HuH-7 (cell line): ENCODE data around the gene CEP41.

ENCODE experiments used
- DNase-seq: peaks from one replicate; pipeline ENCODE4 v3.0.0; 2011; ENCODE audit warnings: low spot score

Gene CEP41

DNA sequence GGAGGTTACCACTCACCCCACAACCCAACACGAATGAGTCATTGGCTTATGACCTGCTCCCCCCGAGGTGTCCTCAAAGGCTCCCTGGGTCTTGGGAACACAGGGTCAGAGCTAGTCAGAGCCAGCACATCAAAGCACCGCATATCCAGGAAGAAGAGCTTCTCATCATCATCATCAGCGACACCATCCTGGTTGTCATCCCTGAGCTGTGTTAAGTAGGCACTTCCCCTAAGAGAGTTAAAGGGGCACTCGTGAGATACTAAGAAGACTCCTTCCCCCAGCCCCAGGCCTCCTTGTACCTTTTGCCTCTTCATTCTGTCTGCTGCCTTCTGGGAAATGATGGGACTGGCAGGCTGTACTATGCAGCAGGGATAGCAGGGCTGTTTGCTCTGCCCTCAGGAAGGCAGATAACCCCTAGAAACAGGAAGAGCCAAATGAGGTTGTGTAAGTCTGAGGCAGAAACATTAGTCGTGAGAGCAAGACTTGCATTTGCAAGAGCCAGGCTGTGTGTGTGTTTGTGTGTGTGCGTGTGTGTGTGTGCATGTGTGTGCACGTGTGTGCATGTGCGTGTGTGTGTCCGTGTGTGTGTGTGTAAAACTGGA lies 71.6 kb downstream of the CEP41 start:
- peak; percentile 87 for DNase-seq

DNA sequence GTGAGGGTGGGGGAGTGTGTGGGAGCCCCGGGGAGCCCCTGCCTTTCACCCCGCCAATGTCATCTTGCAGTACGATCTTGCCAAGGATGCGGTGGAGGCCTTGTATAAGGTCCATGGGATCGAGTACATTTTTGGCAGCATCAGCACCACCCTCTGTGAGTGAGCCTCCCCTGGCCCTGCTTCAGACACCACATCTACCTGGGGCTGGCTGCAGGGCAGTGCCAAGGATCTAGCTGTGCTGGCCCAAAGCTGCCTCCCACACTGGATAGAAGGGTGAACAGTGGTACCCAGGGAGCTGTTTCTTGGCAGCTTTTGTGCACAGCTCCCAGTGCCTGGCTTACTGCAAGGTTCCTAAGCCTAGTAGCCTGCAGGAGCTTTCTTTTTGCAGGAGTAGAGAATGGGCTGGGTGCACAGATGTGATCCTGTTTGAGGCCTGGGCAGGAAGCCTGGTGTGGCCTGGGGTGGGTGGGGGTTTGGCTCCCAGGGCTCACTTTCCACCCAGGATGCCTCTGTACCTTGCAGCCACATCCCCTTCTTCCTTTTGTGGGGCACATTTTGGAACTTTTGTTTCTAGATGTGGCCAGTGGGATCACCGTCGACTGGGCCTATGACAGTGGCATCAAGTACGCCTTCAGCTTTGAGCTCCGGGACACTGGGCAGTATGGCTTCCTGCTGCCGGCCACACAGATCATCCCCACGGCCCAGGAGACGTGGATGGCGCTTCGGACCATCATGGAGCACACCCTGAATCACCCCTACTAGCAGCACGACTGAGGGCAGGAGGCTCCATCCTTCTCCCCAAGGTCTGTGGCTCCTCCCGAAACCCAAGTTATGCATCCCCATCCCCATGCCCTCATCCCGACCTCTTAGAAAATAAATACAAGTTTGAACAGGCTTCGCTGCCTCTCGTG lies 72.7 kb downstream of the CEP41 start:
- DNase-seq = no peak

DNA sequence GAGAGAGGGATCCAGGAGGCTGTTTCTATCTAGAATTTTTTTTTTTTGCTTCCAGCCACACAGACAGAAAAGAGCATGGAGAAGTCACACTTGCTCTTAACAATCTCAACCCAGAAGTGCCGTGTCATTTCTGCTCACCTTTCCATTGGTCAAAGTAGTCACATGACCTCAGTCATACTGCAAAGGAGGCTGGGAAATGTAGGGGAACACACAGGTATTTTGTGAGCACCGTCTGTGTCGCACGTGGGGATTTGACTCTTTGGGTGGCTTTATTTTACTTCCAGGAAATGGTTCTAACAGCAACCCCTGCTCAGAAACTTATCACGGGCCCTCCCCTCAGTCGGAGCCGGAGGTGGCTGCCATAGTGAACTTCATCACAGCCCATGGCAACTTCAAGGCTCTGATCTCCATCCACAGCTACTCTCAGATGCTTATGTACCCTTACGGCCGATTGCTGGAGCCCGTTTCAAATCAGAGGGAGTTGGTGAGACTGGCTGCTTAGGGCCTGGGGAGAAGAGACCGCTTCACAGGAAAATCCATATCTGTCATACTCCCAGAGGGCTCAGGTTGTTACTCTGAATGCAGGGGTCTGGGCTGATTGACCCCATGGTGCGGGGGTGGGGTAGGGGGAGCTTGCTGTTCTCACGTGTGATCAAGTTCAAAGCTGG lies 73.6 kb downstream of the CEP41 start:
- DNase-seq = no peak

DNA sequence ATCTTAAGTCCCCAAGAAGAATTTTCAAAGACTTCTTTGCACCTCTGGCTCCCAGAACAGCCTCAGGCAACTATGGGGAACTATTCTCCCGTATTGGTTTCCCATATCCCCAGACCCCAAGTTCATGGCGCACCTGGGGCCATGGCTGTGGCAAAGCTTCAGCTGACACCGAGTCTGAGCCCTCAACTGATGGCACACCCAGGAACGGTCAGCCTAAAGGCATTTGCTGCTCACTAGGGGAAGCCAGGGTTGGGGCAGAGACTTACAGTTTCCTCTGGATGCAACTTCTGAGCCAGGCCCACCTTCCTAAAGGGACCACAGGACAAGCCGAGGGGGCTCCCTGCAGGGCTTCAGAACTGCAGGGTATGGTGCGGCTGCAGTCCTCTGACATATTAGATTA lies 74.3 kb downstream of the CEP41 start:
- no peak for DNase-seq

DNA sequence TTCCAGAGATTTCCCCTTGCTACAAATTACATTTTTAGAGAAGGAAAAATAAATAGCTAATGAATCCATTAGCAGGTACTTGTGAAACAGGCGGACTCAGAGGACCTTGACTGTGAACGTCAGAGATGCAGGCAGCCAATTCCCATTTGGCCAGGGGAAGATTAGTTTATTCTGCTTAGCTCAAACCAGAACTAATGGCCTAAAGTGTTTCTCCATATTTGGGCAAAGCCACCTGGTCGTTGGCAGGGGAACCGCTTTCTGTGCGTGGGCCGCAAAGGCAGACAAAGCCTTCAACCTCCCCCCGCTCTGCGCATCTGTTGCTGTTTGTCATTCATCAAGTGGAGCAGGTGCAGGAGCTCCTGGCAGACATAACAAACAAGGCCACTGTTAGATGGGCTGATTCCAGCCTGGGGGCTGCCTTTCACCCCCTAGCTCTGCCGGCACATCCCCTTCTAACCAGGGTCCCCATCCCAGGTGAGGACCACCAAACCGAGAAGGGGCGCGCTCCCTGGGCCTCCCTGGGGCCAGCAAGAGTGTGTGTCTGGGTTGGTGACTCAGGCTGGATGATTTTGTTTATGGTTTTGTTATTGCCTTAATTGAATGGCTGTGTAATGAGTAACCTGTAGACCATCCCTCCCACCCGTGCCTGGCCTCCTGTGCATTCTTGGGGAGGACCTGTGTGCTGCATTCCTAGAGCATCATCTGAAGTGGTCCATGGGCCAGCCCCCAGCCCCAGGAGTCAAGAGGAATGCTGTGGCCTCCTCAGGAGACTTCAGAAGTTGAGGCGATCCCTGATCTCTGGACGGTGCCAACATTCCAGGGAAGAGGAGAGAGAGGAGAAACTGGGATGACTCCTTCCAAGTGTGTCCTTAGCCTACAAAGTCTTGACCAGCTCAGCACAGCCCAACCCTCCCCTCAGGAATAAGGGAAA lies 75.0 kb downstream of the CEP41 start:
- DNase-seq = no peak

DNA sequence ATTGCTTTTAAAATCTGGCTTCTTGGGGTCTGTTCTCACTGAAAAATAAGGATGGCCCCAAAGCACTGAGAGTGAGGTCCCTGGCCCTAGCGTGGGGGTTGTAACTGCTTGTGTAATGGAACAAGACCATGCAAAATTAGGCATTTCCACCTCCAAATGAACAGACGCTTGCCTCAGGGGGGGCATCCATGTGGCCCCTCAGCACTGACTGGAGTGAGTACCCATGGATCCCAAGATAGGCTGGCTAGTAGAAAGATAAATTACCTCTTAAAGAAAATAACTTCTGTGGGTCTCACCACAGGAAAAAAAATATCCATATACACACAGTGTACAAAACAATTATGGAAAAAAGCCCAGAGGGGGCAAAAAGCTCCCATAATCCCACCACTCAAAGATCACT lies 75.7 kb downstream of the CEP41 start:
- DNase-seq = no peak

DNA sequence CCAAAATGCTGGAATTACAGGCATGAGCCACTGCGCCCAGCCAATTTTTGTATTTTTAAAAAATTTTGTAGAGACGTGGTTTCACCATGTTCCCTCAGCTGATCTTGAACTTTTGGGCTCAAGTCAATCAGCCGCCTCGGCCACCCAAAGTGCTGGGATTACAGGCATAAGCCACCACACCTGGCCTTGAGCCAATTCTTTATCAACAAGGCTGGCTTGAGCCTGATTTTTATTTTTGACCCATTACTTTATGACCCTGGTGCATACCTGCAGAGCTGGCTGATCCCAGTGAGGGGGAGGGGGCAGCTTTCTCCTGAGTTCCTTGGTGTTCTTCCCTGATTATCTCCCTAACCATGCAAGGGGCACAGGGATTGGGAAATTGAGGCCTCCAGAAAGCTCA lies 76.4 kb downstream of the CEP41 start:
- DNase-seq = no peak

DNA sequence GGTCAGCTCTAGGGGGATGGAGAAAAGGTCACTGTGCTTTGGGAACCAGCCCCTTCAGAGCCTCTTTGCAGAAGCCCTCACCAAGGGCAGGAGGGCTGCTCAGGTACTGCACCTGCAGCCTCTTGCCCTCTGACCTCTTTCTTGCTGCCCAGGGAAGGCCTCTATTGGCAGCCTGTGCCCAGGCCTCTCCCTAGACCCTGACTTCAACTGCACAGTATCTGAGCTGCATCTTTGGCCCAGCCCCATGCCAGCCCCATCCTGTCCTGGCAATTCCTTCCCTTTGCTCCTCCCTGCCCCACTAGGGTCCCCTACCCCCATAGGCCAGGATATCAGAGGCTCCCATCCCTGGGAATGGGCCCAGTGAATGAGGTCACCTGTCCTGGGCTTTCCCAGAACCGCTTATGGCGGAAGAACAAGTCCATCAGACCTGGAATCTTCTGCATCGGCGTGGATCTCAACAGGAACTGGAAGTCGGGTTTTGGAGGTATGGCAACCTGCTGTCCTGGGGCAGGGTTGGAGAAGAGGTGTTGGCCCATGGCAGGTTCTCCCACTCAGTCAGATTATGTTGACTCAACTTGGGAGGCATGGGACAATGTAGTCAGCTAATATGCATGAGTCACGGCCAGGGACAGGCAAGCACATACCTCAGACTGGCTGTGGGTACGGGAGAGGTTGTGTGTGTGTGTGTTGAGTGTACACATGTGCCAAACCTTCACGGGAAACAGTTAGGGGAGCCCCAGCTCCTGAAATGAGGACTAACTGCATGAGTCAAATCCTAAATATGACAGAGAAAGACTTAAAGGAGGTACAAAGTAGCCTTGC lies 77.6 kb downstream of the CEP41 start:
- DNase-seq = no peak

DNA sequence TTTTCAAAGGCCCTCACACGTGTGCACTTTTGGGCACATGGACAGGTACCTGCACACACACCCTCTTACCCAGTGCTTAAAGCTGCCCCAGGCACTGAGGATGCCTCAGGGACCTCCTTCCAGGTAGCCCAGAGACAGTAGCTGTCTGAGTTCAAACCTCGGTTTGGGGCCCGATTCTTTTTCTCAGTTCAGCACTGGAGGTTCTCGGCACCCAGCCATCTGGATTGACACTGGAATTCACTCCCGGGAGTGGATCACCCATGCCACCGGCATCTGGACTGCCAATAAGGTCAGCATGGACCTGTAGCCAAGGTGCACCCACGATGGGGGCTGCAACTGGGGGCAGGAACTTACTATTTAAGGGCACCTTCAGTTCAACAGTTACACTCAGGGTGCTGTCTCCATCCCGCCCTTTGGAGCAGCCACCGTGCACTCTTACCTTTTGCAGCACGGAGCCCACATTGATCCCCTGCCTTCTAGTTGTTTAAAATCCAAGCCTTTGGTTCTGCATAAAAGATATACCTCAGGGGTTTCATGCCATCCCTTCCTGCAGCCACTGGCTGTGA lies 78.5 kb downstream of the CEP41 start:
- no peak for DNase-seq

DNA sequence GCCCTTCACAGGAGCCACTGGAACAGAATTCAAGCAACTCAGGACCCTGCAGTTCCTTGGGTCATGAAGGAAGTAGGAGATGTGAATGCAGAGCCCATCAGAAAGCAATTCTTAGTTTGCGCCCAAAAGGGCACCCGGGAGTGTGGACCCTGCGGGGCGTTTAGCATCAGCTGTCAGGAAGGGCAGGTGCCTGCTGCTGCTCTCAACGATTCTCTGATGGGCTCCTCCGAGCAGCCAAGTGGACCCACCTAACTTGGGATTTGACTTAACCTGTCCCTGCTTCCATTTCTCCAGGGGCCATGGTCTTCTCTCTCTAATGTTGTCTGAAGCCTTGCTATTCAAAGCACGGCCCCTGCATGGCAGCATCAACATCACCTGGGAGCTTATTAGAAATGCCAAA lies 79.1 kb downstream of the CEP41 start:
- no peak for DNase-seq

DNA sequence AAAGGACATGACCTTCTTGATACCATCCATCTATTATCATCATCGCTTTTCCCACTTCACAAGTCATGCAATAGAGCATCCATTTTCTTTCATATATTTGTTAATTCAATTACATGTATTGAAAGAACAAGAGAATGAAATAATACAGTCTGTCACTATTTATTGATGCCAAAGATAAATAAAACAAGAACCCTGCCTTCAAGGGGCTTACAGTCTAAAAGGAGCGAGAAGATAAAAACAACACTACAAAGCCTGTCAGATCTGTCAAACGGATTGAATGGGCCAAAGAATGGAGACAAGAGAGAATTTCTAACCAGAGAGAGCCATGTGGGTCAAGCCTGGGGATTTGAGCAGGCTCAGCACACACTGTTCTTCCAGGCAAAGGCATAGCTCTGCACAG lies 80.3 kb downstream of the CEP41 start:
- no peak for DNase-seq

DNA sequence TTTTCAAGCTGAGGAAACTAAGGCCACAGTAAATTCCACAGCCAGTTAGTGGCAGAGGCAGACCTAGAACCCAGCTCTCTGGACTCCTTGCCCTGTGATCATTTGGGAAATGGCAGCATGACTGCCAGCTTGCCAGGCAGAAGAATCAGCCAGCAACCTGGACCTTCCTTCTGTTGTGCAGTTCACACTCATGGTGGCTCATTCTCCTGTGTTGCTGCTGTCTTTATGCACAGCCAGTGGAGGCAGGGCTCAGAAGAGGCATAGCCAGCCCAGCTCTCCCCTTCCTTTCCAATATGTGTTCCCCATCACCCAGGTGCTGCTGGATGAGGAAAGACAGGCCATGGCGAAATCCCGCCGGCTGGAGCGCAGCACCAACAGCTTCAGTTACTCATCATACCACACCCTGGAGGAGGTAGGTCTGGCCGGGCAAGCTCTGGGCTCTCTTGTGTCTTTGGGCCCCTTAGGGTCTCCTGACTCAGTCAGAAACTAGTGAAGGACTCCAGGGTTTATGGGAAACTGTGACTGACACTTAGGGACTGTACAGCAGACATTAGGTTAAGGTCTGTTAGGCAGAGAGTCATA lies 81.4 kb downstream of the CEP41 start:
- no peak for DNase-seq

DNA sequence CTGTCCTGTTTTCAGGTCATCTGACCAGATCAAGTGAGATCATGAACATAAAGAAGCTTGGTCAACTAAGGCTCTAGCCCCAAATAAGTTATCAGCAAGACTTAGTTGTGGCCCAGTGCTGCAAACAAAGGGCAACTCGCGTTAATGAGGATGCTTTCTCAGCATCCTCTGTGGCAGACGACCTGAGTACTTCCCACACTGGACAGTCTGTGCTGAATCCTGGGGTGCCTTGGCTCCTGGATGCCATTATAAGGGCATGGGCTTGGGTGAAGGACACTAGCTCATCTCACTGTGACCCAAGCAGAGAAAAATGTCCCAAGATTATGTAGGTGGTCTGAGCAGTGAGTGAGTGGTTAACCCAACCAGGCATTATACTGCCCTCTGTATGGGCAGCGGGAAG lies 82.3 kb downstream of the CEP41 start:
- DNase-seq = no peak

DNA sequence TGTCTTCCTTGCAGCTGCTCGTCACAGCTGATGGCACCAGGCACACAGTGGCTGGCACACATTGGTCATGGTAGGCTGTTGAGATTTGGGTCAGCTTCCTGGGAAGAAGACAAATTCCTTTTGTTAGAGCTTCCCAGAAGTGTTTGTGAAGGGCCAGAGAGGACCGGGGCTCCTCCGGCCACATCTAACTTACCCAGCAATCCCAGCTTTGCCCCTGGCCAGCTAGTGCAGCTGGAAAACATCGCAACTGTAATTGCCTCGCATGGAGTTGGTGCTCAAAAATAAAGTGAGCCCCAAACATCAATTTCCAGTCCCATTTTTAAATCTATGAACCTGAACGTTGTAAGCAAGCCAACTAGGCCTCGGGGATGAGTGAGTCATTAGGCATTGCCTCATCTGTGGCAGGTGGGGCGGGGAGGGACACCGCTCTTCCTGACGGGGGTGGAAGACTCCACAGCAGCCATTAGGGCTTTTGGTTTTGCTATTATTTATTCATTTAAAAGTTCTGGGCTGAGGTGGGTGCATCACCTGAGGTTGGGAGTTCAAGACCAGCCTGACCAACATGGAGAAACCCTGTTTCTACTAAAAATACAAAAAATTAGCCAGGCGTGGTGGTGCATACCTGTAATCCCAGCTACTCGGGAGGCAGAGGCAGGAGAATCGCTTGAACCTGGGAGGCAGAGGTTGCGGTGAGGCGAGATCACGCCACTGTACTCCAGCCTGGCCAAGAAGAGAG lies 83.8 kb downstream of the CEP41 start:
- DNase-seq = no peak

DNA sequence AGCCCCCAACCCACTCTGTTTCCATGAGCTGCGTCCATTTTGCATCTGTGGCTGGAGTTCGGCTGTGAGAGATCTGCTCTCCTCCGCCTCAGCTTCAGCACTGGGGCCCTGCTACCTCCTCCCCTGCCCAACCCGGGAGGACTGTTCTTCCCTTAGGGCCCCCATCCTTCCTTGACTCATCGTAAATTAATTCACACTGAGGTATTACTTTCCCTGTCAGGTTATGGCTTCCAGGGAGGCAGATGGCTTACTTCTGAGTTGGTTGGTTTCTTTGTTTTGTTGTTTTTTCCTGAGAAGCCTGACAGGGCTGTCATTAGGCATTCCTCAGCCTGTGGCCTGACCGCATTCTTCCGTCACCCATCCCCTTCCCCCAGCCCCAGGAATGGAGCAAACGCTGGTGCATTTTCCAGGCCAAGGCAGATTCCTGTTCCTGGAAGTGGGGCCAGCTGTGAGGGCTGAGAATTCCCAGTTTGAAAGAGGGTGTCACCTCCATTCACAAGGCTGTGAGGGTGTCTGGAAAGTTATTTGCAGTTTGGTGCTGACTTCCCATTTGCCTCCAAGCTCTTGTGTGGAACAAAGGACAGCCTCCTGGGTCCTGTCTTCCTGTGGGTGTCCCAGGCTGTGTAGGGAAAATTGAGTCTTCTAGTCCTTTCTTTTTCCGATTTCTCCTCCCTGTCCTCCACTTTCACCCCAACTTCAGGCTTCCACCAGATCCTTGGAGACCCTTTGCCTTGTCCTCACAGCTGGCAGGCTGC lies 84.5 kb downstream of the CEP41 start:
- DNase-seq = no peak

DNA sequence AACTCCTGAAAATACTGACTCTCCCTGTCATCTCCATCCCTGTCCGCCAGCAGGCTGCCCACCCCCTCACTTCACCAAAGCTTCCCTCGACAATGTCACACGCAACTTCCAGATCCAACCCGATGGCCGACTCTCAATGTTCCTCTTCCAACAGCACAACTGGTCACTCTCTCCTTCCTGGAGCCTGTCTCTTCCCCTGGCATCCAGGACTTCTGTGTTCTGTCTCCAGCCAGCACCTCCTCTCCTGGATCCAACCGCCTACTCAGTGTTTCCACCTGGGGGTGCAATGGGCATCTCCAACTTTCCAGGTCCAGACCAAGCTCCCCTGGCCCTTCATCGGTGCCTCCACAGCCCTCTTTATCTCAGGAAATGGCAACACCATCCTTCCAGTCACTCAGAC lies 87.6 kb downstream of the CEP41 start:
- no peak for DNase-seq

DNA sequence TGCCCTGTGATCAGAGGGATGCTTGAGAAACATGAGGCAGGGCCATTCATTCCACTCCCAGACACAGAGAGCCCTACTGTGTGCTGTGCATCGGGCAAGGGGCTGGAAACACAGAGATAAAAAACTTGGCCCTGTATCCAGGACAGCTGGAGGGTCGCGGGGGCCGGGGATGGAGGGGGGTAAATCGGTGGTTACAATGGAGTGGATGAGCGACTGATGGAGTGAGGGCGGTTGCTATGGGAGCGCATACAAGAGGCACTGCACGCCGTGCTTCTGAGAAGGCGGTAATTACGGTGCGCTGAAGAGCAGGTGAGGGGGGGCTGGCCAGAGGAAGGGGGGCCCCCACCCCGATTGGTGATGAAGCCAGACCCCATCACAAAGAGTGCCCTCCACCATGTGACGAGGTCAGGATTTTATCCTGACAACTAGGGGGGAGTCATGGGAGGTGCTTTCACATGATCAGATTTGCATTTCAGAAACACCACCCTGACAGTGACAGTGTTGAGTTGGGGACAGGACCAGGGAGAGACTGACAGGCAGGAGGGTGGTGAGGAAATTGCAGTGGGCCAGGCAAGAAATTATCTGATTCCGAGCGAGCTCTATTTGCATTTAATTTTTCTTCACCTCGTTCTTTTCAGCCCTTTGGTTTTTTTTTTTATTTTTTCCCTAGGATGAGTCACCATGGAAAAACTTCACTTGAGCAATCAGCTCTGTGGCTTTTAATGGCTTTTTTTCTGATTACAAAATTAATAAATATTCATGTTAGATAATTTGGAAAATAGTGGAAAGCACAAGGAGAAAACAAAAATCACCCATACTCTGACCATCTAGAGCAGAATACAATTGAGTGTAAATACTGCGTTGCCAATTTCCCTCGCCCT lies 88.4 kb downstream of the CEP41 start:
- DNase-seq = no peak

DNA sequence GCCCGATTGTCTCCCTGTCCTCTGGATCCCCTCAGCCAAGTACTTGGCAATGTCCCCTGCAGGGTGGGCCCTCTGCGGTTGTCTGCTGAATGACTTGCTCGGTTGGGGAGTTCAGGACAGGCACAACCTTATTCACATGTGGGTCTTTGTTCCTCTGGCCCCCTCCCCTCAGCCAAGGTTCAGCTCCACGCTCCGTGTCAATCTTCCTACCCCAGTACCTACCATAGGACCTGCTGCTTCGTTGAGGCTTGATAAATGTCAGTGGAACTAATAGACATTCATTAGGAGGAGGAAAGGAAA lies 89.1 kb downstream of the CEP41 start:
- no peak for DNase-seq
